GM18498 (cell line): Measurements from ENCODE around the gene PTGES2.
"Not testable (repeated sequence)": the region's sequence is repeated elsewhere in the genome, so short reads cannot be mapped to it uniquely, and the experiment has no call there.

ENCODE experiments used
- ATAC-seq: cut with Tn5 transposase; IDR thresholded peaks from one replicate; pipeline ENCODE4 v1.9.1; 2021; ENCODE audit warnings: mild to moderate bottlenecking, moderate library complexity; ENCODE audit not compliant: unreplicated experiment

PTGES2 gene

GRCh38 chr9:128120741-128121465, 6.6 kb downstream of the PTGES2 start:
- ATAC-seq: no peak

- ATAC-seq: no peak
Observed at GRCh38 chr9:128120061-128120740, 7.3 kb downstream of the PTGES2 start.

GRCh38 chr9:128118971-128119665, 8.4 kb downstream of the PTGES2 start:
- ATAC-seq: no peak

GRCh38 chr9:128118472-128118857, 9.1 kb downstream of the PTGES2 start:
- no peak for ATAC-seq

- ATAC-seq: no peak
Observed at GRCh38 chr9:128117613-128118471, 9.7 kb downstream of the PTGES2 start.

- no peak for ATAC-seq
Observed at GRCh38 chr9:128116104-128117083, 11.1 kb downstream of the PTGES2 start.

- ATAC-seq: no peak
Observed at GRCh38 chr9:128115187-128116103, 12.1 kb downstream of the PTGES2 start.

- no peak for ATAC-seq
Observed at GRCh38 chr9:128114326-128115186, 13.0 kb downstream of the PTGES2 start.

GRCh38 chr9:128113526-128114325, 13.8 kb downstream of the PTGES2 start:
- ATAC-seq: no peak

GRCh38 chr9:128111726-128112125, 15.8 kb downstream of the PTGES2 start:
- not testable (repeated sequence) for ATAC-seq

- ATAC-seq: no peak
Observed at GRCh38 chr9:128109050-128109709, 18.3 kb downstream of the PTGES2 start.

GRCh38 chr9:128108269-128109049, 19.1 kb downstream of the PTGES2 start:
- no peak for ATAC-seq

GRCh38 chr9:128107468-128108268, 19.9 kb downstream of the PTGES2 start:
- no peak for ATAC-seq

- ATAC-seq: no peak
Observed at GRCh38 chr9:128106940-128107467, 20.5 kb downstream of the PTGES2 start.
